Measurements from ENCODE around the gene RPUSD2.

Gene RPUSD2

GRCh38 chr15:40594429-40594836, 25.3 kb downstream of the RPUSD2 start:
- TF ChIP-seq, protein P1, sequence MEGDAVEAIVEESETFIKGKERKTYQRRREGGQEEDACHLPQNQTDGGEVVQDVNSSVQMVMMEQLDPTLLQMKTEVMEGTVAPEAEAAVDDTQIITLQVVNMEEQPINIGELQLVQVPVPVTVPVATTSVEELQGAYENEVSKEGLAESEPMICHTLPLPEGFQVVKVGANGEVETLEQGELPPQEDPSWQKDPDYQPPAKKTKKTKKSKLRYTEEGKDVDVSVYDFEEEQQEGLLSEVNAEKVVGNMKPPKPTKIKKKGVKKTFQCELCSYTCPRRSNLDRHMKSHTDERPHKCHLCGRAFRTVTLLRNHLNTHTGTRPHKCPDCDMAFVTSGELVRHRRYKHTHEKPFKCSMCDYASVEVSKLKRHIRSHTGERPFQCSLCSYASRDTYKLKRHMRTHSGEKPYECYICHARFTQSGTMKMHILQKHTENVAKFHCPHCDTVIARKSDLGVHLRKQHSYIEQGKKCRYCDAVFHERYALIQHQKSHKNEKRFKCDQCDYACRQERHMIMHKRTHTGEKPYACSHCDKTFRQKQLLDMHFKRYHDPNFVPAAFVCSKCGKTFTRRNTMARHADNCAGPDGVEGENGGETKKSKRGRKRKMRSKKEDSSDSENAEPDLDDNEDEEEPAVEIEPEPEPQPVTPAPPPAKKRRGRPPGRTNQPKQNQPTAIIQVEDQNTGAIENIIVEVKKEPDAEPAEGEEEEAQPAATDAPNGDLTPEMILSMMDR (IDR thresholded peaks at IDR 0.05; ENCODE audit: low read depth, low read length, missing control alignments): peak; percentile 28
- peak overlapping the region; percentile 75 for H3K4me3 ChIP-seq (ENCODE audit: low read depth, low read length)
- no peak for DNase-seq (ENCODE audit: low read depth)

DNA sequence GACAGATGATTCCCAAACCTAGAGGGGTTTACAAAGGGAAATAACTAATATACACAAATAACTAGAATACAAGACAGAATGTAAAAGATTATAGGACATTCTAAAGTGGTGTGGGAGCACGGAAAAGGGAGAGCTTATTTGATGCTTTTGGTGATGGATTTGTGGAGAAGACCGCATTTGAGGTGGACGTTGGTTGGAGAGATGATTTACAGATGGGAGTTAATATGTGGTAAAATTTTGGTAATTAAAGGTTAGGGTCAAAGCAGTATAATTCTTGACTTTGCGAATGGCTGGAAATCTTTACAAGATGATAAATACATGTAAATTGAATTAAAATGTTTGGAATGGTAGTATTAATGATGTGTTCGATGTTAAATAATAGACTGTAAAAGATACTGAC, 26.1 kb downstream of the RPUSD2 start:
- DNase-seq (ENCODE audit: low read depth): no peak
- TF ChIP-seq, protein P1 (IDR thresholded peaks at IDR 0.05; ENCODE audit: low read depth, low read length, missing control alignments): no peak
- peak overlapping the region; percentile 75 for H3K4me3 ChIP-seq (ENCODE audit: low read depth, low read length)

GRCh38 chr15:40595773-40596172, 26.7 kb downstream of the RPUSD2 start:
- H3K4me3 ChIP-seq (ENCODE audit: low read depth, low read length): peak overlapping the region; percentile 10; the same call in 1 of the 2 replicates
- TF ChIP-seq, protein P1 (IDR thresholded peaks at IDR 0.05; ENCODE audit: low read depth, low read length, missing control alignments): no peak

GRCh38 chr15:40597024-40597423, 27.9 kb downstream of the RPUSD2 start:
- TF ChIP-seq, protein P1 (IDR thresholded peaks at IDR 0.05; ENCODE audit: low read depth, low read length, missing control alignments): no peak
- no peak for DNase-seq (ENCODE audit: low read depth)

More at GRCh38 chr15:40595773-40596172, 26.7 kb downstream of the RPUSD2 start:
- no peak for DNase-seq (ENCODE audit: low read depth)

DNA sequence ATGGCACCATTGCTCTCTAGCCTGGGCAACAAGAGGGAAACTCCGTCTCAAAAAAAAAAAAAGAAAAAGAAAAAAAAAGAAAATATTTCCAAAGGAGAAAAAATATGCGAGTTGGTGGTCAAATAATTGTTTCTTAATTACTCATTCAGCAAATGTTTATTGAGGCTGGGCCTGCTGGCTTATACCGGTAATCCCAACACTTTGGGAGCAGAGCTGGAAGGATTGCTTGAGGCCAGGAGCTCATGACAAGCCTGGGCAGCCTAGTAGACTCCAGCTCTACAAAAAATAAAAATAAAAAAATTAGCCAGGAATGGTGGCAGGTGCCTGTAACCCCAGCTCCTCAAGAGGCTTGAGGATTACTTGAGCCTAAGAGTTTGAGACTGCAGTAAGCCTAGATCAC, 29.0 kb downstream of the RPUSD2 start:
- TF ChIP-seq, protein P1 (IDR thresholded peaks at IDR 0.05; ENCODE audit: low read depth, low read length, missing control alignments): no peak
- DNase-seq (ENCODE audit: low read depth): no peak
- no peak overlapping the region for H3K4me3 ChIP-seq (ENCODE audit: low read depth, low read length)

More at GRCh38 chr15:40597024-40597423, 27.9 kb downstream of the RPUSD2 start:
- H3K4me3 ChIP-seq (ENCODE audit: low read depth, low read length): no peak overlapping the region

- no peak for DNase-seq (ENCODE audit: low read depth)
- no peak overlapping the region for H3K4me3 ChIP-seq (ENCODE audit: low read depth, low read length)
- TF ChIP-seq, protein P1 (IDR thresholded peaks at IDR 0.05; ENCODE audit: low read depth, low read length, missing control alignments): no peak
Measured at GRCh38 chr15:40598672-40599071, 29.6 kb downstream of the RPUSD2 start.

DNA sequence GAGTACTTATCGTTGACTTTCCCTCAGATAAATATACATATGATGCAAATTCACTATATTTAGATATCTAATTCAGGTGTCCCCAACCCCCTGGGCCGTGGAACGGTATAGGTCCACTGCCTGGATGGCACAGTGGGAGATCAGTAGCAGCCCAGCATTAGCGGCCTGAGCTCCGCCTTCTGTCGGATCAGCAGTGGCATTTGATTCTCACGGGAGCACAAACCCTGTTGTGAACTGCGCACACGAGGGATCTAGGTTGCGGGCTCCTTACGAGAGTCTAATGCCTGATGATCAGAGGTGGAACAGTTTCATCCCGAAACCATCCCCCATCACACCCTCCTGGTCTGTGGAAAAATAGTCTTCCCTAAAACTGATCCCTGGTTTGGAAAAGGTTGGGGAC, 31.9 kb downstream of the RPUSD2 start:
- TF ChIP-seq, protein P1 (IDR thresholded peaks at IDR 0.05; ENCODE audit: low read depth, low read length, missing control alignments): no peak
- no peak for DNase-seq (ENCODE audit: low read depth)
- H3K4me3 ChIP-seq (ENCODE audit: low read depth, low read length): peak overlapping the region; percentile 12; the same call in 1 of the 2 replicates
